Jurkat, Clone E6-1 (cell line): Measurements from ENCODE around the gene PCDHA4. TPM values are rescaled to one million over a fixed set of nuclear protein-coding genes. Genes with fewer than 3 reads are reported as not detected.
"Not testable (repeated sequence)": the region's sequence is repeated elsewhere in the genome, so short reads cannot be mapped to it uniquely, and the experiment has no call there.

Experiments used
- DNase-seq: peaks from one replicate; pipeline ENCODE4 v3.0.0-alpha.2; 2011; ENCODE audit warnings: low read depth, low spot score
- H3K4me3 ChIP-seq: 2 replicates; pipeline ENCODE4 v1.5.1; 2011; ENCODE audit warnings: mild to moderate bottlenecking, low read length, control low read depth, moderate library complexity
- polyA plus RNA-seq: library from polyadenylated mRNA; unstranded; fragments of >200 nt; gene quantifications from one replicate; pipeline ENCODE4 v1.2.1, GENCODE V29; 2012; ENCODE audit warnings: missing spikeins; ENCODE audit not compliant: insufficient read length, insufficient read depth

The PCDHA4 gene
- polyA plus RNA-seq = not detected

GRCh38 chr5:140806834-140807775, at the start of gene PCDHA4:
Gene PCDHA4, plus strand, starts transcription at chr5:140807068.
- H3K4me3 ChIP-seq = no peak within 1 kb of the TSS
- DNase-seq = no peak

GRCh38 chr5:140764177-140764973, 42.5 kb upstream of the PCDHA4 start:
- H3K4me3 ChIP-seq = no peak overlapping the region
- DNase-seq = no peak

- no peak for DNase-seq
- H3K4me3 ChIP-seq = no peak overlapping the region
Measured at GRCh38 chr5:140767444-140767843, 39.4 kb upstream of the PCDHA4 start.

- no peak overlapping the region for H3K4me3 ChIP-seq
- DNase-seq = no peak
Measured at GRCh38 chr5:140780512-140780911, 26.4 kb upstream of the PCDHA4 start.

- no peak for DNase-seq
Measured at GRCh38 chr5:140785905-140786686, 20.8 kb upstream of the PCDHA4 start, which contains the start of gene PCDHA1. Gene PCDHA1, plus strand, starts transcription at chr5:140786140.

DNA sequence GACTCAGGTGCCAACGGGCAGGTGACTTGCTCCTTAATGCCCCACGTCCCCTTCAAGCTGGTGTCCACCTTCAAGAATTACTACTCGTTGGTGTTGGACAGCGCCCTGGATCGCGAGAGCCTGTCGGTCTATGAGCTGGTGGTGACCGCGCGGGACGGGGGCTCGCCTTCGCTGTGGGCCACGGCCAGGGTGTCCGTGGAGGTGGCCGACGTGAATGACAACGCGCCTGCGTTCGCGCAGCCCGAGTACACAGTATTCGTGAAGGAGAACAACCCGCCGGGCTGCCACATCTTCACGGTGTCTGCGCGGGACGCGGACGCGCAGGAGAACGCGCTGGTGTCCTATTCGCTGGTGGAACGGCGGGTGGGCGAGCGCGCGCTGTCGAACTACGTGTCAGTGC, 19.4 kb upstream of the PCDHA4 start:
- H3K4me3 ChIP-seq = not testable (repeated sequence)

More at GRCh38 chr5:140785905-140786686, 20.8 kb upstream of the PCDHA4 start, which contains the start of gene PCDHA1:
- H3K4me3 ChIP-seq = no peak within 1 kb of the TSS

DNA sequence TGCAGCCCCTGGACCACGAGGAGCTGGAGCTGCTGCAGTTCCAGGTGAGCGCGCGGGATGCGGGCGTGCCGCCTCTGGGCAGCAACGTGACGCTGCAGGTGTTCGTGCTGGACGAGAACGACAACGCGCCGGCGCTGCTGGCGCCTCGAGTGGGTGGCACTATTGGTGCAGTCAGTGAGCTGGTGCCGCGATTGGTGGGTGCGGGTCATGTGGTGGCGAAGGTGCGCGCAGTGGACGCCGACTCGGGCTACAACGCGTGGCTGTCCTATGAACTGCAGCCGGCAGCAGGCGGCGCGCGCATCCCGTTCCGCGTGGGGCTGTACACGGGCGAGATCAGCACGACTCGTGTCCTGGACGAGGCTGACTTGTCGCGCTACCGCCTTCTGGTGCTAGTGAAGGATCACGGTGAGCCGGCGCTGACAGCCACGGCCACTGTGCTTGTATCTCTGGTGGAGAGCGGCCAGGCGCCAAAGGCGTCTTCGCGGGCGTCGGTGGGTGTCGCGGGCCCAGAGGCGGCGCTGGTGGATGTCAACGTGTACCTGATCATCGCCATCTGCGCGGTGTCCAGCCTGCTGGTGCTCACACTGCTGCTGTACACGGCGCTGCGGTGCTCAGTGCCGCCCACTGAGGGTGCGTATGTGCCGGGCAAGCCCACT, 18.9 kb upstream of the PCDHA4 start:
- DNase-seq, H3K4me3 ChIP-seq: not testable (repeated sequence)

More for the DNA sequence above, 19.4 kb upstream of the PCDHA4 start:
- not testable (repeated sequence) for DNase-seq

DNA sequence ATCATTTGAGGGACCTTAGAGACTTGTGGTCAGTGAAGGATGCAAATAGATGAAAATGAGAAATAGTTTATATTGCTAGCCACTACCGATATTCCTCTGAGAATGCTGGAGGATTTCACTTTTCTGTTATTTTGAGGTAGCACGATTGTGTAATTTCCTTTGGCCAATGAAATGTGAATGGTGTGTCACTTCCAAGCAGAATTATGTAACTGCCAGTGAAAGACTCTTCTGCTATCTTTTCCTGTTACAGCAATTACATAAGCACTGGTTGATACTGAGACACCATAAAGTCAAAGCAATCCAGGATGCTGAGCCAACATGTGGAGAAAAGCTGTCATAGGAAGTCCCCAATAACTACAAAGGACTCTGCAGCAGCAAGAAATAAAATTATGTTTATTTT, 15.8 kb upstream of the PCDHA4 start:
- no peak overlapping the region for H3K4me3 ChIP-seq
- DNase-seq = no peak

GRCh38 chr5:140794595-140795258, 12.1 kb upstream of the PCDHA4 start, which contains the start of gene PCDHA2:
Gene PCDHA2, plus strand, starts transcription at chr5:140794852.
- H3K4me3 ChIP-seq = no peak within 1 kb of the TSS
- no peak for DNase-seq

GRCh38 chr5:140795259-140795641, 11.6 kb upstream of the PCDHA4 start:
- DNase-seq = no peak
- H3K4me3 ChIP-seq = no peak overlapping the region

GRCh38 chr5:140796072-140796717, 10.7 kb upstream of the PCDHA4 start:
- H3K4me3 ChIP-seq, DNase-seq: not testable (repeated sequence)

GRCh38 chr5:140796718-140797095, 10.2 kb upstream of the PCDHA4 start:
- DNase-seq = no peak
- no peak overlapping the region for H3K4me3 ChIP-seq

- H3K4me3 ChIP-seq = no peak within 1 kb of the TSS
- no peak for DNase-seq
Measured at GRCh38 chr5:140800816-140801493, 5.9 kb upstream of the PCDHA4 start, which contains the start of gene PCDHA3. Gene PCDHA3, plus strand, starts transcription at chr5:140801057.

GRCh38 chr5:140801494-140801841, 5.4 kb upstream of the PCDHA4 start:
- no peak overlapping the region for H3K4me3 ChIP-seq

DNA sequence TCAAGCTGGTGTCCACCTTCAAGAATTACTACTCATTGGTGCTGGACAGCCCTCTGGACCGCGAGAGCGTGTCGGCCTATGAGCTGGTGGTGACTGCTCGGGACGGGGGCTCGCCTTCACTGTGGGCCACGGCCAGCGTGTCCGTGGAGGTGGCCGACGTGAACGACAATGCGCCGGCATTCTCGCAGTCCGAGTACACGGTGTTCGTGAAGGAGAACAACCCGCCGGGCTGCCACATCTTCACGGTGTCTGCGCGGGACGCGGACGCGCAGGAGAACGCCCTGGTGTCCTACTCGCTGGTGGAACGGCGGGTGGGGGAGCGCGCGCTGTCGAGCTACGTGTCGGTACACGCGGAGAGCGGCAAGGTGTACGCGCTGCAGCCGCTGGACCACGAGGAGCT, 4.5 kb upstream of the PCDHA4 start:
- not testable (repeated sequence) for DNase-seq, H3K4me3 ChIP-seq

More at GRCh38 chr5:140801494-140801841, 5.4 kb upstream of the PCDHA4 start:
- DNase-seq = no peak

DNA sequence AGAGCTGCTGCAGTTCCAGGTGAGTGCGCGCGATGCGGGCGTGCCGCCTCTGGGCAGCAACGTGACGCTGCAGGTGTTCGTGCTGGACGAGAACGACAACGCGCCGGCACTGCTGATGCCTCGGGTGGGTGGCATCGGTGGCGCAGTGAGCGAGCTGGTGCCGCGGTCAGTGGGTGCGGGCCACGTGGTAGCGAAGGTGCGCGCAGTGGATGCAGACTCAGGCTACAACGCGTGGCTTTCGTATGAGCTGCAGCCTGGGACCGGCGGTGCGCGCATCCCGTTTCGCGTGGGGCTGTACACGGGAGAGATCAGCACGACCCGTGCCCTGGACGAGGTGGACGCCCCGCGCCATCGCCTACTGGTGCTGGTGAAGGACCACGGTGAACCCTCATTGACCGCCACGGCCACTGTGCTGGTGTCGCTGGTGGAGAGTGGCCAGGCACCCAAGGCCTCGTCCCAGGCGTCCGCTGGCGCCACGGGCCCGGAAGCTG, 4.0 kb upstream of the PCDHA4 start:
- no peak for DNase-seq
- no peak overlapping the region for H3K4me3 ChIP-seq
